HEK293T (cell line): ENCODE data around the gene MAST4.
"Not testable (repeated sequence)": the region's sequence is repeated elsewhere in the genome, so short reads cannot be mapped to it uniquely, and the experiment has no call there.

Experiments used
- CTCF ChIA-PET: fragments of 350-600 bp; formaldehyde crosslinking; extraction: SDS; loops from one replicate; lab custom pipeline; 2021; ENCODE audit warnings: antibody characterized with exemption, inconsistent platforms; lab: Yijun Ruan, JAX
- POLR2A ChIA-PET: fragments of 350-600 bp; formaldehyde crosslinking; extraction: SDS; loops from one replicate; lab custom pipeline; 2020; ENCODE audit warnings: antibody characterized with exemption, inconsistent platforms; lab: Yijun Ruan, JAX
- DNase-seq: peaks from one replicate; pipeline ENCODE4 v3.0.0; 2012; ENCODE audit warnings: mixed read lengths; ENCODE audit errors: extremely low spot score
- ARNT ChIP-seq: fragments of 450-650 bp; IDR thresholded peaks from 2 replicates; pipeline ENCODE4 v1.6.1; 2017; ENCODE audit warnings: mild to moderate bottlenecking
- BHLHE40 ChIP-seq: fragments of 450-650 bp; IDR thresholded peaks from 2 replicates; pipeline ENCODE4 v1.6.1; 2016; ENCODE audit warnings: mild to moderate bottlenecking, moderate library complexity, borderline replicate concordance
- CTBP1 ChIP-seq: fragments of 450-650 bp; IDR thresholded peaks from 2 replicates; pipeline ENCODE4 v1.6.1; 2016; ENCODE audit warnings: borderline replicate concordance
- ELF4 ChIP-seq: fragments of 450-650 bp; IDR thresholded peaks from 2 replicates; pipeline ENCODE4 v1.6.1; 2017; ENCODE audit warnings: antibody characterized with exemption
- FOXA1 ChIP-seq: fragments of 450-650 bp; IDR thresholded peaks from 2 replicates; pipeline ENCODE4 v1.6.1; 2016; ENCODE audit warnings: mild to moderate bottlenecking
- FOXK2 ChIP-seq: fragments of 450-650 bp; IDR thresholded peaks from 2 replicates; pipeline ENCODE4 v1.6.1; 2016; ENCODE audit warnings: mild to moderate bottlenecking
- FOXM1 ChIP-seq: fragments of 450-650 bp; IDR thresholded peaks from 2 replicates; pipeline ENCODE4 v1.6.1; 2017; ENCODE audit warnings: mild to moderate bottlenecking, borderline replicate concordance
- HDGF ChIP-seq: fragments of 450-650 bp; IDR thresholded peaks from 2 replicates; pipeline ENCODE4 v1.6.1; 2017; ENCODE audit warnings: antibody characterized with exemption, borderline replicate concordance
- L3MBTL2 ChIP-seq: fragments of 450-650 bp; conservative IDR thresholded peaks from 2 replicates; pipeline ENCODE4 v1.6.1; 2016; ENCODE audit warnings: mild to moderate bottlenecking
- LEF1 ChIP-seq: fragments of 450-650 bp; IDR thresholded peaks from 2 replicates; pipeline ENCODE4 v1.6.1; 2017; ENCODE audit warnings: mild to moderate bottlenecking, borderline replicate concordance
- NFRKB ChIP-seq: fragments of 450-650 bp; IDR thresholded peaks from 2 replicates; pipeline ENCODE4 v1.6.1; 2016; ENCODE audit warnings: mild to moderate bottlenecking, moderate library complexity
- PKNOX1 ChIP-seq: fragments of 450-650 bp; IDR thresholded peaks from 2 replicates; pipeline ENCODE4 v1.6.1; 2016
- SP1 ChIP-seq: fragments of 450-650 bp; IDR thresholded peaks from 2 replicates; pipeline ENCODE4 v1.6.1; 2017
- SUZ12 ChIP-seq: fragments of 450-650 bp; IDR thresholded peaks from 2 replicates; pipeline ENCODE4 v1.6.1; 2016; ENCODE audit warnings: mild to moderate bottlenecking
- TARDBP ChIP-seq: fragments of 450-650 bp; IDR thresholded peaks from 2 replicates; pipeline ENCODE4 v1.6.1; 2016
- ZNF384 ChIP-seq: fragments of 450-650 bp; IDR thresholded peaks from 2 replicates; pipeline ENCODE4 v1.6.1; 2016

Gene MAST4

GRCh38 chr5:66747607-66748006 lies 151.4 kb downstream of the MAST4 start:
- POLR2A ChIA-PET = no interaction called here
- TF ChIP-seq BHLHE40 (no peak), SP1 (no peak), TARDBP (no peak)
- CTCF ChIA-PET = no interaction called here
- DNase-seq = no peak

GRCh38 chr5:66752668-66753067 lies 156.5 kb downstream of the MAST4 start:
- CTCF ChIA-PET, DNase-seq, POLR2A ChIA-PET: not testable (repeated sequence)

- POLR2A ChIA-PET = no interaction called here
- DNase-seq = peak; percentile 27
- TF ChIP-seq PKNOX1 (0 out of 2 replicates have a peak, but pooled peaks have one; percentile 30), ELF4 (no peak)
- CTCF ChIA-PET = interaction anchor here (0.9 to 2.0 kb wide), 6 partner anchors 13 to 451 kb away, joined by 3 to 10 read pairs (median 4); no protein-coding TSS in a partner anchor
Observed at GRCh38 chr5:66757219-66757833, 161.1 kb downstream of the MAST4 start.

- TF ChIP-seq ZNF384 (no peak), SP1 (no peak), FOXA1 (no peak)
- DNase-seq = no peak
- ChIA-PET CTCF (interaction anchor here (1.0 to 2.0 kb wide), 3 partner anchors 14 to 452 kb away, joined by 3 to 10 read pairs (median 3); no protein-coding TSS in a partner anchor), POLR2A (no interaction called here)
Observed at GRCh38 chr5:66757834-66758371, 161.7 kb downstream of the MAST4 start.

- DNase-seq = no peak
- CTCF ChIA-PET = interaction anchor here (1.3 kb wide), 1 partner anchor 12 kb away, joined by 4 read pairs; no protein-coding TSS in a partner anchor
- no peak for TF ChIP-seq FOXM1
- no peak for TF ChIP-seq SUZ12
- TF ChIP-seq ELF4 = no peak
- TF ChIP-seq HDGF = no peak
- no peak for TF ChIP-seq FOXA1
- TF ChIP-seq ARNT = no peak
- TF ChIP-seq CTBP1 = no peak
- TF ChIP-seq L3MBTL2 = no peak
- no peak for TF ChIP-seq LEF1
- TF ChIP-seq BHLHE40 = no peak
- no peak for TF ChIP-seq FOXK2
- no peak for TF ChIP-seq NFRKB
- TF ChIP-seq ZNF384 = no peak
- TF ChIP-seq SP1 = no peak
- TF ChIP-seq PKNOX1 = no peak
- no peak for TF ChIP-seq TARDBP
- POLR2A ChIA-PET = no interaction called here
Observed at GRCh38 chr5:66769030-66769733, 173.0 kb downstream of the MAST4 start.

GRCh38 chr5:66769839-66770617 lies 173.8 kb downstream of the MAST4 start:
- DNase-seq = peak; percentile 38

GRCh38 chr5:66777868-66778267 lies 181.7 kb downstream of the MAST4 start:
- ChIA-PET POLR2A (no interaction called here), CTCF (no interaction called here)
- no peak for TF ChIP-seq CTBP1
- TF ChIP-seq BHLHE40 = no peak
- no peak for TF ChIP-seq FOXM1
- TF ChIP-seq ARNT = no peak
- no peak for TF ChIP-seq PKNOX1
- no peak for TF ChIP-seq LEF1
- no peak for TF ChIP-seq HDGF
- no peak for TF ChIP-seq FOXA1
- TF ChIP-seq TARDBP = no peak
- no peak for TF ChIP-seq SP1
- TF ChIP-seq ZNF384 = no peak
- no peak for TF ChIP-seq NFRKB
- no peak for TF ChIP-seq ELF4
- no peak for TF ChIP-seq L3MBTL2
- no peak for TF ChIP-seq SUZ12
- no peak for TF ChIP-seq FOXK2
- DNase-seq = no peak

More at GRCh38 chr5:66769839-66770617, 173.8 kb downstream of the MAST4 start:
- no peak for TF ChIP-seq ARNT
- no peak for TF ChIP-seq FOXA1
- TF ChIP-seq CTBP1 = no peak
- no peak for TF ChIP-seq TARDBP
- TF ChIP-seq BHLHE40 = no peak
- no peak for TF ChIP-seq NFRKB
- CTCF ChIA-PET = interaction anchor here (0.6 to 1.3 kb wide), 4 partner anchors 13 to 464 kb away, joined by 3 to 6 read pairs (median 4); no protein-coding TSS in a partner anchor
- POLR2A ChIA-PET = no interaction called here
